ENCODE measurements around the gene EPB41L3. TPM values are rescaled to one million over a fixed set of nuclear protein-coding genes. Genes with fewer than 3 reads are reported as not detected.

EPB41L3 gene
- total RNA-seq, 1 donor from 2014 or later: 90.9 TPM

DNA sequence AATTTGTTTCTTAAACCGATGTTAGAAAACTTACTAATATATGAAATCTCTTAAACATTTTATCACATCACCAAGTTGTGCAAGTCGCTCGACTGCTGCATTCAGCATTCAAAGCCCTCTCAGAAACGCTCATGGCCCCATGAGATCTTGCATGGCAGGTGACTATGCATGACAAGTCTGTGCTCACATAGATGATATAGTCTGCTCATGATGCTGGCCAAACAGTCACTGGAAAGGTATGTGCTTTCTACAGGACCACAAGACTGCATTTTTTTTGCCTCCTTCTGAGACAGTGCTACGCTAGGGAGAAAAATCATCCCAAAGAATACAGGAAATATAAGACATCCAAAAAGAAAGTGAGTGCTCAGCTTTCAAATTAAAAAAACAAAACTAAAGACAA is 150.0 kb downstream of the EPB41L3 start:
- intact Hi-C loops (cut with DNase I): no loop called here
- no peak for DNase-seq (ENCODE audit: low spot score in 2 of 2)

GRCh38 chr18:5391409-5391808 is 152.4 kb downstream of the EPB41L3 start:
- Histone ChIP-seq H3K4me3 (no peak overlapping the region), H3K9me3 (no peaks in the 10 kb centered on the region), H3K4me1 (no peaks in the 10 kb centered on the region), H3K27me3 (no peaks in the 10 kb centered on the region), H3K36me3 (no peaks in the 10 kb centered on the region), H3K27ac (no peak overlapping the region)
- intact Hi-C loops (cut with DNase I): no loop called here
- TF ChIP-seq, protein P1, sequence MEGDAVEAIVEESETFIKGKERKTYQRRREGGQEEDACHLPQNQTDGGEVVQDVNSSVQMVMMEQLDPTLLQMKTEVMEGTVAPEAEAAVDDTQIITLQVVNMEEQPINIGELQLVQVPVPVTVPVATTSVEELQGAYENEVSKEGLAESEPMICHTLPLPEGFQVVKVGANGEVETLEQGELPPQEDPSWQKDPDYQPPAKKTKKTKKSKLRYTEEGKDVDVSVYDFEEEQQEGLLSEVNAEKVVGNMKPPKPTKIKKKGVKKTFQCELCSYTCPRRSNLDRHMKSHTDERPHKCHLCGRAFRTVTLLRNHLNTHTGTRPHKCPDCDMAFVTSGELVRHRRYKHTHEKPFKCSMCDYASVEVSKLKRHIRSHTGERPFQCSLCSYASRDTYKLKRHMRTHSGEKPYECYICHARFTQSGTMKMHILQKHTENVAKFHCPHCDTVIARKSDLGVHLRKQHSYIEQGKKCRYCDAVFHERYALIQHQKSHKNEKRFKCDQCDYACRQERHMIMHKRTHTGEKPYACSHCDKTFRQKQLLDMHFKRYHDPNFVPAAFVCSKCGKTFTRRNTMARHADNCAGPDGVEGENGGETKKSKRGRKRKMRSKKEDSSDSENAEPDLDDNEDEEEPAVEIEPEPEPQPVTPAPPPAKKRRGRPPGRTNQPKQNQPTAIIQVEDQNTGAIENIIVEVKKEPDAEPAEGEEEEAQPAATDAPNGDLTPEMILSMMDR (IDR thresholded peaks at IDR 0.05): no peak
- no peak for DNase-seq (ENCODE audit: low spot score in 2 of 2)

More for the DNA sequence above, 150.0 kb downstream of the EPB41L3 start:
- TF ChIP-seq, protein P1 (IDR thresholded peaks at IDR 0.05): no peak
- Histone ChIP-seq H3K36me3 (no peaks in the 10 kb centered on the region), H3K27ac (no peak overlapping the region), H3K27me3 (no peaks in the 10 kb centered on the region), H3K4me1 (no peaks in the 10 kb centered on the region), H3K4me3 (no peak overlapping the region), H3K9me3 (no peaks in the 10 kb centered on the region)

GRCh38 chr18:5389356-5389755 is 154.4 kb downstream of the EPB41L3 start:
- H3K36me3 ChIP-seq: no peaks in the 10 kb centered on the region
- H3K27ac ChIP-seq: no peak overlapping the region
- intact Hi-C loops (cut with DNase I): no loop called here
- TF ChIP-seq, protein P1 (IDR thresholded peaks at IDR 0.05): no peak
- H3K9me3 ChIP-seq: no peaks in the 10 kb centered on the region
- no peaks in the 10 kb centered on the region for H3K27me3 ChIP-seq
- no peak for DNase-seq (ENCODE audit: low spot score in 2 of 2)
- no peaks in the 10 kb centered on the region for H3K4me1 ChIP-seq
- H3K4me3 ChIP-seq: no peak overlapping the region

- intact Hi-C loops (cut with DNase I): no loop called here
- H3K4me1 ChIP-seq: no peaks in the 10 kb centered on the region
- H3K4me3 ChIP-seq: no peak overlapping the region
- TF ChIP-seq, protein P1 (IDR thresholded peaks at IDR 0.05): no peak
- H3K9me3 ChIP-seq: no peaks in the 10 kb centered on the region
- H3K27ac ChIP-seq: no peak overlapping the region
- no peak for DNase-seq (ENCODE audit: low spot score in 2 of 2)
- H3K27me3 ChIP-seq: no peaks in the 10 kb centered on the region
- H3K36me3 ChIP-seq: no peaks in the 10 kb centered on the region
Observed at GRCh38 chr18:5388896-5389295, 154.9 kb downstream of the EPB41L3 start.

GRCh38 chr18:5380586-5380985 is 163.2 kb downstream of the EPB41L3 start:
- intact Hi-C loops (cut with DNase I): no loop called here
- Histone ChIP-seq H3K4me3 (no peak overlapping the region), H3K9me3 (no peaks in the 10 kb centered on the region), H3K27ac (no peak overlapping the region), H3K4me1 (no peaks in the 10 kb centered on the region), H3K27me3 (no peaks in the 10 kb centered on the region), H3K36me3 (no peaks in the 10 kb centered on the region)
- DNase-seq (ENCODE audit: low spot score in 2 of 2): no peak
- TF ChIP-seq, protein P1 (IDR thresholded peaks at IDR 0.05): no peak

- no peak for DNase-seq (ENCODE audit: low spot score in 2 of 2)
- TF ChIP-seq, protein P1 (IDR thresholded peaks at IDR 0.05): no peak
- H3K4me1 ChIP-seq: no peaks in the 10 kb centered on the region
- H3K27me3 ChIP-seq: no peaks in the 10 kb centered on the region
- no peak overlapping the region for H3K4me3 ChIP-seq
- no peaks in the 10 kb centered on the region for H3K36me3 ChIP-seq
- intact Hi-C loops (cut with DNase I): no loop called here
- no peak overlapping the region for H3K27ac ChIP-seq
- H3K9me3 ChIP-seq: no peaks in the 10 kb centered on the region
Observed at GRCh38 chr18:5376986-5377385, 166.8 kb downstream of the EPB41L3 start.
